ENCODE data around the gene HYAL3. TPM values are rescaled to one million over a fixed set of nuclear protein-coding genes. Genes with fewer than 3 reads are reported as not detected.

HYAL3 gene
- total RNA-seq, 4 donors from 2014 or later: 1.9 to 3.9 (median 3.3) TPM; not detected in 1

- peaks cover 9 to 43% of the 10 kb centered on the region in 2 donors for H3K4me1 ChIP-seq
- no peak for TF ChIP-seq POLR2A (IDR thresholded peaks at IDR 0.05)
- no peak for TF ChIP-seq CTCF (IDR thresholded peaks at IDR 0.05)
- no peaks in the 10 kb centered on the region for H3K36me3 ChIP-seq
- intact Hi-C loops (cut with DNase I; ENCODE audit: low total_unique reads): no loop called here
- H3K4me3 ChIP-seq: peak overlapping the region; percentile 44 to 63
- H3K27me3 ChIP-seq: no peaks in the 10 kb centered on the region
- no peaks in the 10 kb centered on the region for H3K9me3 ChIP-seq
- H3K27ac ChIP-seq: peak overlapping the region; percentile 97 to 99
- no peak for DNase-seq
These were observed 30.9 kb downstream of the HYAL3 start for GRCh38 chr3:50268276-50268675.

GRCh38 chr3:50267280-50267913 lies 31.8 kb downstream of the HYAL3 start:
- Histone ChIP-seq H3K36me3 (no peaks in the 10 kb centered on the region), H3K9me3 (no peaks in the 10 kb centered on the region), H3K4me3 (peak overlapping the region; percentile 44 to 63), H3K27ac (peak overlapping the region; percentile 97 to 99), H3K27me3 (no peaks in the 10 kb centered on the region), H3K4me1 (peaks cover 9 to 43% of the 10 kb centered on the region in 2 donors)
- peak; percentile 71 to 74 for DNase-seq
- intact Hi-C loops (cut with DNase I; ENCODE audit: low total_unique reads): no loop called here
- TF ChIP-seq CTCF (IDR thresholded peaks at IDR 0.05): no peak
- TF ChIP-seq POLR2A (IDR thresholded peaks at IDR 0.05): peak; percentile 57 to 67

- Histone ChIP-seq H3K4me1 (peaks cover 9 to 43% of the 10 kb centered on the region in 2 donors), H3K36me3 (no peaks in the 10 kb centered on the region), H3K27ac (peak overlapping the region; percentile 97 to 99), H3K9me3 (no peaks in the 10 kb centered on the region), H3K4me3 (peak overlapping the region; percentile 44 to 63), H3K27me3 (no peaks in the 10 kb centered on the region)
- TF ChIP-seq CTCF (IDR thresholded peaks at IDR 0.05) (no peak), POLR2A (IDR thresholded peaks at IDR 0.05) (no peak)
- no peak for DNase-seq
- intact Hi-C loops (cut with DNase I; ENCODE audit: low total_unique reads): no loop called here
These were observed 32.4 kb downstream of the HYAL3 start for GRCh38 chr3:50266836-50267235.

- no peaks in the 10 kb centered on the region for H3K9me3 ChIP-seq
- peak overlapping the region; percentile 97 to 99 for H3K27ac ChIP-seq
- DNase-seq: no peak
- peaks cover 9 to 44% of the 10 kb centered on the region in 2 donors for H3K4me1 ChIP-seq
- no peak overlapping the region for H3K4me3 ChIP-seq
- no peaks in the 10 kb centered on the region for H3K36me3 ChIP-seq
- intact Hi-C loops (cut with DNase I; ENCODE audit: low total_unique reads): no loop called here
- TF ChIP-seq POLR2A (IDR thresholded peaks at IDR 0.05): no peak
- TF ChIP-seq CTCF (IDR thresholded peaks at IDR 0.05): no peak
- H3K27me3 ChIP-seq: no peaks in the 10 kb centered on the region
These were observed 33.2 kb downstream of the HYAL3 start for GRCh38 chr3:50266017-50266416.

GRCh38 chr3:50265571-50265970 lies 33.6 kb downstream of the HYAL3 start:
- no peak for DNase-seq
- H3K36me3 ChIP-seq: no peaks in the 10 kb centered on the region
- no peak overlapping the region for H3K4me3 ChIP-seq
- no peaks in the 10 kb centered on the region for H3K9me3 ChIP-seq
- intact Hi-C loops (cut with DNase I; ENCODE audit: low total_unique reads): no loop called here
- TF ChIP-seq CTCF (IDR thresholded peaks at IDR 0.05): no peak
- no peak for TF ChIP-seq POLR2A (IDR thresholded peaks at IDR 0.05)
- H3K27ac ChIP-seq: peak overlapping the region; percentile 97 to 99
- peaks cover 9 to 48% of the 10 kb centered on the region in 2 donors for H3K4me1 ChIP-seq
- no peaks in the 10 kb centered on the region for H3K27me3 ChIP-seq
